GM12874 (cell line): ENCODE measurements around the gene CADPS2.

Experiments used
- TF ChIP-seq, protein P1 (sequence below): IDR thresholded peaks from 2 replicates; pipeline ENCODE4 v1.5.1; 2011; ENCODE audit warnings: low read depth, mild to moderate bottlenecking, control low read depth, low read length, moderate library complexity; ENCODE audit not compliant: insufficient read depth

CADPS2 gene

DNA sequence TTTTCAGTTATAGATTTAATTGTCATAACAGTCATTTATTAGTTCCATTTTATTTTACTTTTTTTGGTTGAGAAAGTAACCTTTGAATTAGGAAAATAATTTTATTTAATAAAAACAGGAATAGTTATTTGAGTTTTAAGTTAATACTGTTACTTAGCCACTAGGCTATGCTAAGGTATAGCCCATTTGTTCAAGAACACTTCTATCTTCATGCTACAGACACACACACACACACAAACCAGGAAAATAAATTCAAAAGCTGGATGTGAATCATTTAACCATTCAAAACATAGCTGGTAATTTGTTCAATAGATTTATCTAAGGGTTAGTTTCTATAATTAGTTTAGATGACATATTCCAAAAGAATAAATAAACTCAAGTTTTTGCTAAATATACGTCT is 335.7 kb downstream of the CADPS2 start:
- TF ChIP-seq, protein P1, sequence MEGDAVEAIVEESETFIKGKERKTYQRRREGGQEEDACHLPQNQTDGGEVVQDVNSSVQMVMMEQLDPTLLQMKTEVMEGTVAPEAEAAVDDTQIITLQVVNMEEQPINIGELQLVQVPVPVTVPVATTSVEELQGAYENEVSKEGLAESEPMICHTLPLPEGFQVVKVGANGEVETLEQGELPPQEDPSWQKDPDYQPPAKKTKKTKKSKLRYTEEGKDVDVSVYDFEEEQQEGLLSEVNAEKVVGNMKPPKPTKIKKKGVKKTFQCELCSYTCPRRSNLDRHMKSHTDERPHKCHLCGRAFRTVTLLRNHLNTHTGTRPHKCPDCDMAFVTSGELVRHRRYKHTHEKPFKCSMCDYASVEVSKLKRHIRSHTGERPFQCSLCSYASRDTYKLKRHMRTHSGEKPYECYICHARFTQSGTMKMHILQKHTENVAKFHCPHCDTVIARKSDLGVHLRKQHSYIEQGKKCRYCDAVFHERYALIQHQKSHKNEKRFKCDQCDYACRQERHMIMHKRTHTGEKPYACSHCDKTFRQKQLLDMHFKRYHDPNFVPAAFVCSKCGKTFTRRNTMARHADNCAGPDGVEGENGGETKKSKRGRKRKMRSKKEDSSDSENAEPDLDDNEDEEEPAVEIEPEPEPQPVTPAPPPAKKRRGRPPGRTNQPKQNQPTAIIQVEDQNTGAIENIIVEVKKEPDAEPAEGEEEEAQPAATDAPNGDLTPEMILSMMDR: no peak

DNA sequence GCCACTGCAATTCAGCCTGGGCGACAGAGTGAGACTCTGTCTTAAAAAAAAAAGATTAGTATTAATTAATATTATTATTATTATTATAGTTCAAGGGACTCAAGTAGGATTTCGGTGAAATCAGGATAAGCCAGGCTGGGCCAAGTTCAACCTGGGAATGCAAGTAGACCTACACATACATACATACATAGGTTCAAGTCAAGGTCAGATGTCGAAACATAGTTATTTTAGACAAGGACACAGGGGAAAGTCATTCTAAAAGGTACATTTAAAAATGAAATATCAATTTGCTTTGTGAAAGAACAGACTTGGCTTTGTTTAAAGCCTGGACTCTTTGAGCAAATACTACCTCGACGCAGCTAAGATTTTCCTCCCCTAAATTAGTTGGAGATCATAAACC is 336.7 kb downstream of the CADPS2 start:
- TF ChIP-seq, protein P1: no peak

DNA sequence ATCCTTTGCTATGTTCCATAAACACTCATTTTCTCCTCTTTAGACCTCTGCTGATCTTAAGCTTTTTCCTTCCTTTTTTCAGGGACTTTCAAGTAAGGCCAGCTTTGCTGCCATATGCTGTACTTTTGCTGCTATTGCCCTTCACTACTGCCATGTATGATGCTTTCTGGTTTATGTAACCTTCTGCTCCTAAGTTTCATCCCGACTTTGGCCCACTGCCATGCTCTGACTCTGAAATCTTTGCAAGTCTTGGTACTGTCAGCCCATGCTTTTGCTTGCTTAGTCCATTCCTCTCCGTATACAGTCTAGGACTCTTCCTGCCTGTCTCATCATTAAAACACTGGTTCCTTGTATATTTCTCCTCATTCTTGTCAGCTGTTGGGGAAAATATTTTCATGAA is 339.8 kb downstream of the CADPS2 start:
- TF ChIP-seq, protein P1: no peak

DNA sequence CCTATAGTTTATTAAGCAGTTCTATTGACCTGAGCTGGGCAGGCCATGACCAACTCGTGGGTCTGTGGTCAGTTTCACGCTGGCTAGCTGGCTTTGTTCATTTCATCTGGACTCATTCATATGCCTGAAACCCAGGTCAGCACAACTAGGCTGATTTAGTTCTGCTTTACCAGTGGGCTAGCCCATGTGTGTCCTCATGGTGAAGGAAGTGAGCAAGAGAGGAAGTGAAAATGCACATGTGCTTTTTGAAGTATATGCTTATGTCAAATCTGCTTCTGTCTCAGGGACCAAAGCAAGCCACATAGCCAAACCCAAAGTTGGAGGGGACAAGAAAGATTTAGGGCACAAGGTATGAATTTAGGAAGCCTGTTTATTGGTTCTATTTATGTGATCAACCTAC is 341.8 kb downstream of the CADPS2 start:
- TF ChIP-seq, protein P1: no peak

DNA sequence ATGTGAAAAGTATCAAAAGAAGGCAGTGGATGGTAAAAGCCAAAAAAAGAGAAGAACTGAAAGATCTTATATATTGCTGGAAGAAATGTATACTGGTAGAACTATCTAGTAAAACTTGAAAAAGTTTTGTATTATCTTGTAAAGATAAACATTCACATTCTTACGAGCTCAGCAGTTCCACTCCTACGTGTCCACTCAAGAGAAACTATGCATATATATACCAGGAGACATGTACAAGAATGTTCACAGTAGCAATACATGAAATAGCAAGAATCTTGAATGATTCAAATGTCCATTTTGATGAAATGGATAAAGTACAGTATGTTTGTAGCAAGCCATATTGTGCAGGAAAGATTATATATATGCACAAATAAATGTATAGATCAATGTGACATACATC is 342.4 kb downstream of the CADPS2 start:
- TF ChIP-seq, protein P1: no peak

DNA sequence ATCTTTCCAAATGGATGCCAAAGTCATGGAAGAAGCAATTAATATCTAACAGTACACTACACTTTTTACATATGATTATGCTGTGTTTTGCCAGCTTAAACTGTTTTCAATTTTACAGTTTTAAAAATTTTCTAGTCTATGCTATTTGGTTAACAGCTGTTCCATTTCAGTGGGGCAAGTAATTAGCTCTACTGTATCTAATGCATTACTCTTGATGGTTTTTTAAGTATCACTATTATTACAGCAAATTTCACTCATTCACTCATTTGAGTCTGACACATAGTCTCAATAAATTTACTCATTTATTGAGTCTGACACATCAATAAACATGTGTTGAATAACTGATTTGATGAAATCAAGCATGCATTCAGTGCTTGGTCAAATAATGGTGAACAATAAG is 343.1 kb downstream of the CADPS2 start:
- TF ChIP-seq, protein P1: no peak

DNA sequence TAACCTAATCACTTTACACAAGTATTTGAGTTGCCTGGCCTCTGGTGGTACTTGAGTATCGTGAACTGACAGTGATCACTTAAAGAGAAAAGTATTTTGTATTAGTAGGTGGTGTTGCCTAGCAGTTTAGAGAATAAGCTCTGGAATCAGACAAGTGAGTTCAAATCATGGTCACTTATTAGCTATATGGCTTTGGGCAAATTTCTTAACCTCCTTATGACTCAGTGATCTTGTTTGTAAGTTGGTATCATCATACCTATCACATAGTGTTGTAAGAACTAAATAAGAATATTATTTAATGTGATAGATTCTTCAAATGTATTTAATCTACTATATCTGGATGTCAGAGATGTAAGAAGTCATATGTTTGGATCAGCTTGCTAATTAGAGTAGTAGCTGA is 351.2 kb downstream of the CADPS2 start:
- TF ChIP-seq, protein P1: no peak
